HepG2 (cell line): ENCODE measurements around the gene KIZ.

Source experiments
- CREB1 ChIP-seq, 2 experiments: fragments of 450-650 bp in 1 of 2; IDR thresholded peaks; 2 replicates each; pipeline ENCODE4 v1.6.1; 2016 to 2017; ENCODE audit warnings: control low read depth in 1 of 2, mild to moderate bottlenecking in 1 of 2, missing compliant biosample characterization in 1 of 2, missing genetic modification characterization in 1 of 2
- CTCF ChIP-seq: sonication (generic); formaldehyde crosslinking; IDR thresholded peaks from 2 replicates; pipeline ENCODE4 v1.5.0; 2020; ENCODE audit warnings: mild to moderate bottlenecking, missing genetic modification reagents, moderate library complexity
- EP300 ChIP-seq, 3 experiments: sonication (generic) in 1 of 3; formaldehyde crosslinking in 1 of 3; IDR thresholded peaks; 2 replicates each; pipeline versions ENCODE4 v1.5.1 to v1.6.1; 2011 to 2020; ENCODE audit warnings: low read depth in 2 of 3, low read length in 2 of 3, borderline replicate concordance in 1 of 3, improper control_type of control experiment in 1 of 3, mild to moderate bottlenecking in 1 of 3, missing genetic modification reagents in 1 of 3, moderate library complexity in 1 of 3
- HOXD1 ChIP-seq: sonication (generic); formaldehyde crosslinking; IDR thresholded peaks from 2 replicates; pipeline ENCODE4 v1.5.0; 2020; ENCODE audit warnings: missing genetic modification reagents
- IRF1 ChIP-seq: sonication (generic); formaldehyde crosslinking; IDR thresholded peaks from 2 replicates; pipeline ENCODE4 v1.4.0; 2020; ENCODE audit warnings: low read depth, mild to moderate bottlenecking, missing genetic modification reagents
- KDM5A ChIP-seq: fragments of 200-600 bp; sonication (generic); IDR thresholded peaks from 2 replicates; pipeline ENCODE4 v1.7.0; 2018; ENCODE audit warnings: antibody characterized with exemption, mild to moderate bottlenecking, low read length, borderline replicate concordance
- POLR2A ChIP-seq, 2 experiments: IDR thresholded peaks; 2 replicates each; pipeline ENCODE4 v1.6.1; 2011; ENCODE audit warnings: low read depth in 2 of 2, low read length in 2 of 2, mild to moderate bottlenecking in 1 of 2, moderate library complexity in 1 of 2; ENCODE audit not compliant: insufficient read depth in 1 of 2
- PTBP1 ChIP-seq: fragments of 200-400 bp; formaldehyde crosslinking; IDR thresholded peaks from 2 replicates; pipeline ENCODE4 v1.6.1; 2018; ENCODE audit warnings: low read length, low read depth; ENCODE audit not compliant: poor library complexity, severe bottlenecking
- RBM22 ChIP-seq: fragments of 200-400 bp; formaldehyde crosslinking; optimal IDR thresholded peaks from 2 replicates; pipeline ENCODE3; 2017; ENCODE audit warnings: mild to moderate bottlenecking, low read length, moderate library complexity
- ZBTB33 ChIP-seq: sonication (generic); formaldehyde crosslinking; IDR thresholded peaks from 2 replicates; pipeline ENCODE4 v1.4.0; 2020; ENCODE audit warnings: missing genetic modification reagents
- ZNF121 ChIP-seq: sonication (generic); formaldehyde crosslinking; IDR thresholded peaks from 2 replicates; pipeline ENCODE4 v1.5.0; 2020; ENCODE audit warnings: mild to moderate bottlenecking, missing genetic modification reagents
- ZNF460 ChIP-seq: sonication (generic); formaldehyde crosslinking; IDR thresholded peaks from 2 replicates; pipeline ENCODE4 v1.5.1; 2020; ENCODE audit warnings: missing genetic modification reagents, mild to moderate bottlenecking, borderline replicate concordance
- ZNF512 ChIP-seq: sonication (generic); formaldehyde crosslinking; IDR thresholded peaks from 2 replicates; pipeline ENCODE4 v1.4.0; 2020; ENCODE audit warnings: mild to moderate bottlenecking, missing genetic modification reagents
- TF ChIP-seq, protein P1 (sequence below): sonication (generic); formaldehyde crosslinking; IDR thresholded peaks from 2 replicates; pipeline ENCODE4 v1.5.0; 2020; ENCODE audit warnings: missing genetic modification reagents

DNA sequence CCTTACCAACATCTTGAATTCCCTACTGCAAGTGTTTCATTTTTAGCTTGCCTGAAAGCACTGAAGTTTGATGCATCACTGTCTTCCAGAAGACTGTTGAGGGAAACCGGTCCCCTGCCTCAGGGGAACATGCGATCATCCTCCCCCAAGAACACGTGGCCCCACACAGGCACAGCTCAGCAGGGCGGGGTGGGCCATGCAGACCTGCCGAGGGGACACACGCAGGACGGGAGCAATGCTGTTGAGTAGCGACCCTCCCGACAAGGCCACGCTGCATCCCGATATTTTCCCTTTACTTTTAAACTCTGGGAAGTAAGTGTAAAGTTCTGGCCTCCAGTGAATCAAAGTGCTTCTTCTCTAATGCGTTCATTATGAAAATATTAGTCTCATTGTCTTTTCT lies 117.9 kb downstream of the KIZ start:
- no peak for TF ChIP-seq CTCF (CRISPR knock-in tag)
- TF ChIP-seq HOXD1: no peak
- TF ChIP-seq ZNF512 (CRISPR knock-in tag): no peak
- TF ChIP-seq KDM5A: no peak
- TF ChIP-seq, protein P1, sequence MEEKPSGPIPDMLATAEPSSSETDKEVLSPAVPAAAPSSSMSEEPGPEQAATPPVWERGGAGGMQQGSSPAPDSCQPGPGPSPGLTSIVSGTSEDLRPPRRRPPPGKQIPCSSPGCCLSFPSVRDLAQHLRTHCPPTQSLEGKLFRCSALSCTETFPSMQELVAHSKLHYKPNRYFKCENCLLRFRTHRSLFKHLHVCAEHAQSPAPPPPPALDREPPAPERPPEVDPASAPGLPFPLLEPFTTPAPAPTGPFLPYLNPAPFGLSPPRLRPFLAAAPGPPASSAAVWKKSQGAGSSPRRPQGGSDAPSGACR (CRISPR knock-in tag): no peak
- no peak for TF ChIP-seq EP300 (IDR thresholded peaks at IDR 0.05; ENCODE audit: low read depth in 2 of 2, low read length in 2 of 2)
- no peak for TF ChIP-seq EP300 (CRISPR knock-in tag; IDR thresholded peaks at IDR 0.05; ENCODE audit: borderline replicate concordance)
- no peak for TF ChIP-seq CREB1 (IDR thresholded peaks at IDR 0.05)
- no peak for TF ChIP-seq CREB1 (CRISPR knock-in tag; IDR thresholded peaks at IDR 0.05)
- TF ChIP-seq RBM22: no peak
- no peak for TF ChIP-seq IRF1 (CRISPR knock-in tag)
- no peak for TF ChIP-seq ZBTB33 (CRISPR knock-in tag)
- no peak for TF ChIP-seq POLR2A (IDR thresholded peaks at IDR 0.05; ENCODE audit: insufficient read depth in 1 of 2, low read depth in 2 of 2, low read length in 2 of 2)
- no peak for TF ChIP-seq ZNF460 (CRISPR knock-in tag)
- TF ChIP-seq ZNF121 (CRISPR knock-in tag): no peak
- no peak for TF ChIP-seq PTBP1
